Testis (tissue), 3 donors: Measurements from ENCODE around the gene EPS8L3. TPM values are rescaled to one million over a fixed set of nuclear protein-coding genes. Genes with fewer than 3 reads are reported as not detected.
"Not testable (repeated sequence)": the region's sequence is repeated elsewhere in the genome, so short reads cannot be mapped to it uniquely, and the experiment has no call there.

Experiments
- DNase-seq: peaks from one replicate; pipeline ENCODE4 v3.0.0-alpha.2; 2019
- H3K27ac ChIP-seq, 2 donors: fragments of 200-600 bp; sonication (generic); one replicate each; pipeline ENCODE4 v1.5.1; 2019
- H3K27me3 ChIP-seq: fragments of 200-600 bp; sonication (generic); one replicate; pipeline ENCODE4 v1.5.1; 2019
- H3K36me3 ChIP-seq: fragments of 200-600 bp; sonication (generic); one replicate; pipeline ENCODE4 v1.5.1; 2017; ENCODE audit warnings: low read depth; ENCODE audit errors: missing control alignments
- H3K4me1 ChIP-seq: fragments of 200-600 bp; sonication (generic); one replicate; pipeline ENCODE4 v1.5.1; 2019
- H3K4me3 ChIP-seq, 2 donors: fragments of 200-600 bp; sonication (generic); one replicate each; pipeline ENCODE4 v1.5.1; 2017 to 2019
- H3K9me3 ChIP-seq: fragments of 200-600 bp; sonication (generic); one replicate; pipeline ENCODE4 v1.5.1; 2017
- CTCF ChIP-seq, 3 experiments: fragments of 450-650 bp in 2 of 3; fragments of 200-600 bp in 1 of 3; sonication (generic) in 1 of 3; IDR thresholded peaks; one replicate each; pipeline ENCODE4 v1.5.1; 2016 to 2019; ENCODE audit warnings: antibody characterized with exemption in 3 of 3, mild to moderate bottlenecking in 2 of 3, moderate library complexity in 1 of 3
- POLR2A ChIP-seq: fragments of 450-650 bp; IDR thresholded peaks from one replicate; pipeline ENCODE4 v1.6.1; 2017; ENCODE audit warnings: antibody characterized with exemption, mild to moderate bottlenecking, moderate library complexity
- WGBS, 2 donors: methylation state at CpG; one replicate each; pipeline ENCODE4 v1.1.5; 2018; 5-methylcytosine and 5-hydroxymethylcytosine counted together
- intact Hi-C: fragments of 100-400 bp; cut with DNase I; formaldehyde crosslinking; loops from one replicate; pipeline ENCODE4 v1.15.1; 2023; ENCODE audit warnings: low total_unique reads
- polyA plus RNA-seq: library from polyadenylated mRNA; stranded (reverse); fragments of 350-450 nt; fragmentation: Illumina TruSeq; extraction: RNeasy Lipid Tissue Mini Kit (QIAGEN cat#74804); gene quantifications from one replicate; pipeline ENCODE4 v1.2.3, GENCODE V29; 2014; ENCODE audit warnings: low read depth, low replicate concordance; ENCODE audit not compliant: insufficient read depth
- total RNA-seq, 2 donors: library from RNA; depleted of rRNA; stranded (reverse); fragments of >200 nt; gene quantifications; one replicate each; pipeline ENCODE4 v1.2.3, GENCODE V29; 2016

The EPS8L3 gene
- total and polyA plus RNA-seq, 3 donors from 2014 or later: 3.3 to 7.7 (median 7.2) TPM

- DNase-seq: peak; percentile 66
Measured at GRCh38 chr1:109759513-109760334, 4.0 kb downstream of the EPS8L3 start.

GRCh38 chr1:109757936-109758786 is 5.6 kb downstream of the EPS8L3 start:
- Histone ChIP-seq H3K4me3 (no peak overlapping the region), H3K27me3 (no peaks in the 10 kb centered on the region), H3K9me3 (no peaks in the 10 kb centered on the region), H3K4me1 (peaks cover 53% of the 10 kb centered on the region), H3K27ac (peak overlapping the region; percentile 82 to 91), H3K36me3 (no peaks in the 10 kb centered on the region)
- peak; percentile 12 for DNase-seq
- intact Hi-C loops: no loop called here
- no peak for TF ChIP-seq CTCF (IDR thresholded peaks at IDR 0.05)
- no peak for TF ChIP-seq POLR2A
- WGBS, 2 donors: 89 to 90% methylated on average over 11 to 13 of the region's 13 CpGs

More at GRCh38 chr1:109759513-109760334, 4.0 kb downstream of the EPS8L3 start:
- peaks cover 55% of the 10 kb centered on the region for H3K4me1 ChIP-seq
- no peak overlapping the region for H3K4me3 ChIP-seq
- no peaks in the 10 kb centered on the region for H3K27me3 ChIP-seq
- no peaks in the 10 kb centered on the region for H3K9me3 ChIP-seq
- 51 to 82% methylated on average over 7 to 10 of the region's 11 CpGs for WGBS, 2 donors
- peak overlapping the region; percentile 82 to 91 for H3K27ac ChIP-seq
- no peaks in the 10 kb centered on the region for H3K36me3 ChIP-seq
- TF ChIP-seq CTCF (IDR thresholded peaks at IDR 0.05): no peak
- no peak for TF ChIP-seq POLR2A
- intact Hi-C loops: no loop called here

GRCh38 chr1:109756848-109757521 is 6.7 kb downstream of the EPS8L3 start:
- Histone ChIP-seq H3K4me3 (no peak overlapping the region), H3K27me3 (no peaks in the 10 kb centered on the region), H3K9me3 (no peaks in the 10 kb centered on the region), H3K27ac (peak overlapping the region; percentile 82 to 91), H3K36me3 (no peaks in the 10 kb centered on the region), H3K4me1 (peaks cover 51% of the 10 kb centered on the region)
- 35 to 73% methylated on average over 6 to 7 of the region's 7 CpGs for WGBS, 2 donors
- no peak for TF ChIP-seq POLR2A
- no peak for TF ChIP-seq CTCF (IDR thresholded peaks at IDR 0.05)
- peak; percentile 26 for DNase-seq
- intact Hi-C loops: no loop called here

GRCh38 chr1:109756325-109756724 is 7.4 kb downstream of the EPS8L3 start:
- H3K27me3 ChIP-seq, intact Hi-C loops, H3K4me3 ChIP-seq, H3K9me3 ChIP-seq, H3K36me3 ChIP-seq: not testable (repeated sequence)
- Histone ChIP-seq H3K27ac (peak overlapping the region; percentile 77 to 91), H3K4me1 (peaks cover 51% of the 10 kb centered on the region)
- WGBS, 2 donors: 56 to 61% methylated on average over 5 of the region's 5 CpGs
- peak; percentile 72 for DNase-seq

- Histone ChIP-seq H3K27me3 (no peaks in the 10 kb centered on the region), H3K27ac (peak overlapping the region in 1 of 2 donors; percentile 77), H3K9me3 (no peaks in the 10 kb centered on the region), H3K36me3 (no peaks in the 10 kb centered on the region), H3K4me3 (no peak overlapping the region), H3K4me1 (peaks cover 45% of the 10 kb centered on the region)
- 62 to 79% methylated on average over 2 of the region's 2 CpGs for WGBS, 2 donors
- no peak for DNase-seq
- intact Hi-C loops: no loop called here
- TF ChIP-seq CTCF (IDR thresholded peaks at IDR 0.05) (no peak), POLR2A (no peak)
Measured at GRCh38 chr1:109754738-109755137, 9.0 kb downstream of the EPS8L3 start.
